ENCODE results near the gene ARHGEF2.

Gene ARHGEF2

GRCh38 chr1:155971910-155972809 lies 6.2 kb downstream of the ARHGEF2 start:
- Mint-ChIP-seq H3K27me3 (no peaks in the 10 kb centered on the region), H3K36me3 (ENCODE audit: low read depth) (peaks cover 90% of the 10 kb centered on the region), H3K27ac (peak overlapping the region; percentile 93), H3K4me1 (ENCODE audit: low read depth) (peaks cover 100% of the 10 kb centered on the region), H3K9me3 (no peaks in the 10 kb centered on the region), H3K4me3 (peak overlapping the region; percentile 60)
- intact Hi-C loops (cut with micrococcal nuclease) = no loop called here

GRCh38 chr1:155970531-155971167 lies 7.7 kb downstream of the ARHGEF2 start:
- Mint-ChIP-seq H3K4me3 (peak overlapping the region; percentile 79), H3K27ac (peak overlapping the region; percentile 93), H3K36me3 (ENCODE audit: low read depth) (peaks cover 90% of the 10 kb centered on the region), H3K9me3 (no peaks in the 10 kb centered on the region), H3K27me3 (no peaks in the 10 kb centered on the region), H3K4me1 (ENCODE audit: low read depth) (peaks cover 100% of the 10 kb centered on the region)
- intact Hi-C loops (cut with micrococcal nuclease) = loop anchor here (1.0 kb wide), 1 partner anchor 8 kb away; the partner anchor contains the start of gene ARHGEF2

GRCh38 chr1:155969377-155969791 lies 9.0 kb downstream of the ARHGEF2 start:
- no peaks in the 10 kb centered on the region for H3K27me3 Mint-ChIP-seq
- H3K4me3 Mint-ChIP-seq = peak overlapping the region; percentile 79
- no peaks in the 10 kb centered on the region for H3K9me3 Mint-ChIP-seq

GRCh38 chr1:155968670-155969069 lies 9.7 kb downstream of the ARHGEF2 start:
- peak overlapping the region; percentile 79 for H3K4me3 Mint-ChIP-seq
- H3K36me3 Mint-ChIP-seq (ENCODE audit: low read depth) = peaks cover 91% of the 10 kb centered on the region
- H3K9me3 Mint-ChIP-seq = no peaks in the 10 kb centered on the region
- intact Hi-C loops (cut with micrococcal nuclease) = no loop called here
- peak overlapping the region; percentile 93 for H3K27ac Mint-ChIP-seq
- H3K4me1 Mint-ChIP-seq (ENCODE audit: low read depth) = peaks cover 96% of the 10 kb centered on the region
- H3K27me3 Mint-ChIP-seq = no peaks in the 10 kb centered on the region

More at GRCh38 chr1:155969377-155969791, 9.0 kb downstream of the ARHGEF2 start:
- intact Hi-C loops (cut with micrococcal nuclease) = no loop called here
- peak overlapping the region; percentile 93 for H3K27ac Mint-ChIP-seq
- H3K4me1 Mint-ChIP-seq (ENCODE audit: low read depth) = peaks cover 100% of the 10 kb centered on the region
- H3K36me3 Mint-ChIP-seq (ENCODE audit: low read depth) = peaks cover 90% of the 10 kb centered on the region

GRCh38 chr1:155968051-155968400 lies 10.3 kb downstream of the ARHGEF2 start:
- Mint-ChIP-seq H3K27ac (peak overlapping the region; percentile 93), H3K4me1 (ENCODE audit: low read depth) (peaks cover 91% of the 10 kb centered on the region), H3K9me3 (no peaks in the 10 kb centered on the region), H3K4me3 (peak overlapping the region; percentile 79), H3K27me3 (no peaks in the 10 kb centered on the region), H3K36me3 (ENCODE audit: low read depth) (peaks cover 89% of the 10 kb centered on the region)
- intact Hi-C loops (cut with micrococcal nuclease) = no loop called here

GRCh38 chr1:155967341-155968050 lies 10.9 kb downstream of the ARHGEF2 start:
- Mint-ChIP-seq H3K9me3 (no peaks in the 10 kb centered on the region), H3K4me3 (peak overlapping the region; percentile 79), H3K4me1 (ENCODE audit: low read depth) (peaks cover 91% of the 10 kb centered on the region), H3K27ac (peak overlapping the region; percentile 93), H3K27me3 (no peaks in the 10 kb centered on the region), H3K36me3 (ENCODE audit: low read depth) (peaks cover 89% of the 10 kb centered on the region)
- intact Hi-C loops (cut with micrococcal nuclease) = no loop called here

- peaks cover 91% of the 10 kb centered on the region for H3K4me1 Mint-ChIP-seq (ENCODE audit: low read depth)
- H3K4me3 Mint-ChIP-seq = peak overlapping the region; percentile 79
- H3K36me3 Mint-ChIP-seq (ENCODE audit: low read depth) = peaks cover 89% of the 10 kb centered on the region
- no peaks in the 10 kb centered on the region for H3K9me3 Mint-ChIP-seq
- peak overlapping the region; percentile 93 for H3K27ac Mint-ChIP-seq
- H3K27me3 Mint-ChIP-seq = no peaks in the 10 kb centered on the region
- intact Hi-C loops (cut with micrococcal nuclease) = no loop called here
Measured at GRCh38 chr1:155966750-155967149, 11.6 kb downstream of the ARHGEF2 start.

GRCh38 chr1:155966135-155966534 lies 12.2 kb downstream of the ARHGEF2 start:
- intact Hi-C loops (cut with micrococcal nuclease) = no loop called here
- Mint-ChIP-seq H3K4me1 (ENCODE audit: low read depth) (peaks cover 91% of the 10 kb centered on the region), H3K9me3 (no peaks in the 10 kb centered on the region), H3K27me3 (no peaks in the 10 kb centered on the region), H3K4me3 (peak overlapping the region; percentile 56), H3K27ac (peak overlapping the region; percentile 93), H3K36me3 (ENCODE audit: low read depth) (peaks cover 92% of the 10 kb centered on the region)

GRCh38 chr1:155964193-155964592 lies 14.2 kb downstream of the ARHGEF2 start:
- no peak overlapping the region for H3K4me3 Mint-ChIP-seq
- no peak overlapping the region for H3K27ac Mint-ChIP-seq
- intact Hi-C loops (cut with micrococcal nuclease) = no loop called here
- H3K36me3 Mint-ChIP-seq (ENCODE audit: low read depth) = peaks cover 98% of the 10 kb centered on the region
- H3K9me3 Mint-ChIP-seq = no peaks in the 10 kb centered on the region
- no peaks in the 10 kb centered on the region for H3K27me3 Mint-ChIP-seq
- peaks cover 86% of the 10 kb centered on the region for H3K4me1 Mint-ChIP-seq (ENCODE audit: low read depth)

- no peaks in the 10 kb centered on the region for H3K9me3 Mint-ChIP-seq
Measured at GRCh38 chr1:155962599-155963211, 15.6 kb downstream of the ARHGEF2 start.

GRCh38 chr1:155961937-155962336 lies 16.4 kb downstream of the ARHGEF2 start:
- Mint-ChIP-seq H3K9me3 (no peaks in the 10 kb centered on the region), H3K27ac (peak overlapping the region; percentile 69), H3K4me3 (no peak overlapping the region), H3K4me1 (ENCODE audit: low read depth) (peaks cover 67% of the 10 kb centered on the region), H3K36me3 (ENCODE audit: low read depth) (peaks cover 98% of the 10 kb centered on the region), H3K27me3 (no peaks in the 10 kb centered on the region)
- intact Hi-C loops (cut with micrococcal nuclease) = no loop called here

More at GRCh38 chr1:155962599-155963211, 15.6 kb downstream of the ARHGEF2 start:
- Mint-ChIP-seq H3K4me3 (no peak overlapping the region), H3K27ac (peak overlapping the region; percentile 69), H3K27me3 (no peaks in the 10 kb centered on the region), H3K36me3 (ENCODE audit: low read depth) (peaks cover 98% of the 10 kb centered on the region), H3K4me1 (ENCODE audit: low read depth) (peaks cover 71% of the 10 kb centered on the region)
- intact Hi-C loops (cut with micrococcal nuclease) = no loop called here

- Mint-ChIP-seq H3K36me3 (ENCODE audit: low read depth) (peaks cover 98% of the 10 kb centered on the region), H3K27me3 (no peaks in the 10 kb centered on the region)
Measured at GRCh38 chr1:155960081-155960745, 18.1 kb downstream of the ARHGEF2 start.

GRCh38 chr1:155957411-155957915 lies 20.9 kb downstream of the ARHGEF2 start:
- no peaks in the 10 kb centered on the region for H3K27me3 Mint-ChIP-seq
- H3K9me3 Mint-ChIP-seq = no peaks in the 10 kb centered on the region
- H3K4me1 Mint-ChIP-seq (ENCODE audit: low read depth) = peaks cover 41% of the 10 kb centered on the region
- no peak overlapping the region for H3K27ac Mint-ChIP-seq
- H3K36me3 Mint-ChIP-seq (ENCODE audit: low read depth) = peaks cover 100% of the 10 kb centered on the region
- intact Hi-C loops (cut with micrococcal nuclease) = no loop called here
- no peak overlapping the region for H3K4me3 Mint-ChIP-seq

More at GRCh38 chr1:155960081-155960745, 18.1 kb downstream of the ARHGEF2 start:
- H3K27ac Mint-ChIP-seq = peak overlapping the region; percentile 64
- H3K4me3 Mint-ChIP-seq = no peak overlapping the region
- no peaks in the 10 kb centered on the region for H3K9me3 Mint-ChIP-seq
- H3K4me1 Mint-ChIP-seq (ENCODE audit: low read depth) = peaks cover 51% of the 10 kb centered on the region
- intact Hi-C loops (cut with micrococcal nuclease) = no loop called here

Data from dendritic cell treated with granulocyte-macrophage colony-stimulating factor and Interleukin-4, amounts not matched to agents 40 ng/mL and 50 ng/mL, for 4 days (primary cell).